Body of pancreas (tissue), 4 donors: ENCODE measurements around the gene FAM240B. TPM values are rescaled to one million over a fixed set of nuclear protein-coding genes. Genes with fewer than 3 reads are reported as not detected.

Experiments
- ATAC-seq: fragments of 150-250 bp; one replicate; pipeline ENCODE4 v1.9.1; 2016
- DNase-seq, 4 donors: peaks; one replicate each; pipeline ENCODE4 v3.0.0-alpha.2; 2019
- H3K27ac ChIP-seq, 4 donors: fragments of 200-600 bp; sonication (generic); 1 replicate in 3 of 4; 2 replicates in 1 of 4; pipeline versions ENCODE4 v1.5.1 to v1.6.1; 2016 to 2019; ENCODE audit warnings: mild to moderate bottlenecking in 1 of 4, mixed read lengths in 1 of 4, moderate library complexity in 1 of 4
- H3K27me3 ChIP-seq, 2 donors: fragments of 200-600 bp; sonication (generic); one replicate each; pipeline ENCODE4 v1.6.0; 2016; ENCODE audit warnings: mild to moderate bottlenecking in 1 of 2
- H3K36me3 ChIP-seq, 2 donors: fragments of 200-600 bp; sonication (generic); replicated peaks in 1 of 2; 2 replicates each; pipeline ENCODE4 v1.5.1; 2016; ENCODE audit warnings: low read depth in 2 of 2; ENCODE audit not compliant: insufficient read depth in 1 of 2
- H3K4me1 ChIP-seq: fragments of 200-600 bp; sonication (generic); one replicate; pipeline ENCODE4 v1.6.0; 2016
- H3K4me3 ChIP-seq, 2 donors: fragments of 200-600 bp; sonication (generic); 1 replicate in 1 of 2; 2 replicates in 1 of 2; pipeline ENCODE4 v1.5.1; 2016 to 2019
- H3K9me3 ChIP-seq, 3 donors: fragments of 200-600 bp; sonication (generic); 1 replicate in 2 of 3; 2 replicates in 1 of 3; pipeline ENCODE4 v1.5.1; 2016
- CTCF ChIP-seq, 7 experiments: fragments of 450-650 bp in 4 of 7; fragments of 200-600 bp in 3 of 7; sonication (generic) in 3 of 7; IDR thresholded peaks; one replicate each; pipeline ENCODE4 v1.5.1; 2016 to 2019; ENCODE audit warnings: antibody characterized with exemption in 7 of 7
- POLR2A ChIP-seq, 3 donors: fragments of 450-650 bp; IDR thresholded peaks; one replicate each; pipeline ENCODE4 v1.6.1; 2016; ENCODE audit warnings: antibody characterized with exemption in 3 of 3, mild to moderate bottlenecking in 2 of 3
- WGBS, 2 donors: methylation state at CpG; one replicate each; pipeline ENCODE4 v1.1.5; 2017; 5-methylcytosine and 5-hydroxymethylcytosine counted together
- intact Hi-C: fragments of 100-400 bp; cut with DNase I; formaldehyde crosslinking; loops from one replicate; pipeline ENCODE4 v1.15.1; 2023
- total RNA-seq, 2 donors: library from RNA; depleted of rRNA; stranded (reverse); fragments of >200 nt; gene quantifications; one replicate each; pipeline ENCODE4 v1.1.0, GENCODE V29; 2016

Gene FAM240B
- total RNA-seq, 2 donors from 2014 or later, result not detected

GRCh38 chr9:38724754-38725153 is 4.8 kb upstream of the FAM240B start:
- WGBS, 2 donors, result 67 to 76% methylated on average over 10 of the region's 10 CpGs
- Histone ChIP-seq H3K9me3 (no peaks in the 10 kb centered on the region), H3K4me1 (no peaks in the 10 kb centered on the region), H3K36me3 (no peaks in the 10 kb centered on the region), H3K27ac (no peak overlapping the region), H3K27me3 (no peaks in the 10 kb centered on the region), H3K4me3 (no peak overlapping the region)
- no peak for ATAC-seq
- TF ChIP-seq CTCF (IDR thresholded peaks at IDR 0.05) (no peak), POLR2A (IDR thresholded peaks at IDR 0.05) (no peak)
- intact Hi-C loops, result no loop called here
- DNase-seq, result no peak

DNA sequence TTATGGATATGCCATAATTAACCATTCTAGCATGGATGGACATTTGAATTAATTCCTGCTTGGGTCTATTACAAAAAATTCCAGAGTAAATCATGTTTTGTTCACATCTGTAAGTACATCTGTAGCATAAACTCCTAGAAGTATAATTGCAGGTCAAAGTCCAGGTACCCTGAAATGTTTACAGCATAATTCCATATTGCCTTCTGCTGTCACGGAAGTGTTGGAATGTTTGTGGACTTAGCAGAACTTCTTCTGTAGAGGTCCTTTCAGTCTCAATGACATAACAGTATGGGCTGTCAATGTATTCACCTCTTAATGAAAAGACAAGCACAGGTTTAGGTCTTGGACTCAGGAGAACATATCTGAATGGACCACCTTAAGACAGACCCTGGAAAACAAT is 1.8 kb downstream of the FAM240B start:
- 70 to 77% methylated on average over 1 of the region's 1 CpG for WGBS, 2 donors
- Histone ChIP-seq H3K27me3 (no peaks in the 10 kb centered on the region), H3K27ac (no peak overlapping the region), H3K4me1 (no peaks in the 10 kb centered on the region), H3K4me3 (no peak overlapping the region), H3K9me3 (no peaks in the 10 kb centered on the region), H3K36me3 (no peaks in the 10 kb centered on the region)
- TF ChIP-seq CTCF (IDR thresholded peaks at IDR 0.05), result no peak
- TF ChIP-seq POLR2A (IDR thresholded peaks at IDR 0.05), result no peak
- no peak for ATAC-seq
- intact Hi-C loops, result no loop called here
- DNase-seq, result no peak

DNA sequence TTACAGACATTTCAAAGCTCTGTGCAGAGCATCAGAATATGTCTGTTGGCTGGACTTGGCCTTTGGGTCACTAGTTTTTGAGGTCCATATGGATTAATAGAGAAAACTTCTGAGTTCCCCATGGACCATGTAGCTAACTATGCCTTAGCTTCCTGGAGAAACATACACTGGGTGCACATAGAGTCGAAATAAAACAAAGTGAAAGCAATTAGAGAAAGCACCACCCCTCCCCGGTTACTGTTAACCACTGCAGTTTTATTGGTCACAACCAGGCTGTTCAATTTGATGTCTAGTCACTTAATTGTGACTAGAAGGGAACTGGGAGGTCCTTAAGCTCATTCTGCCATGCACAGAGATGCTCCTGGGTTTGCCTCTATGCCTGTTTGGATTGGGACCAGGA is 4.2 kb downstream of the FAM240B start:
- WGBS, 2 donors, result 40 to 50% methylated on average over 2 of the region's 2 CpGs
- H3K9me3 ChIP-seq, result no peaks in the 10 kb centered on the region
- no peaks in the 10 kb centered on the region for H3K27me3 ChIP-seq
- no peak overlapping the region for H3K4me3 ChIP-seq
- no peak overlapping the region for H3K27ac ChIP-seq
- intact Hi-C loops, result no loop called here
- TF ChIP-seq CTCF (IDR thresholded peaks at IDR 0.05) (no peak), POLR2A (IDR thresholded peaks at IDR 0.05) (no peak)
- H3K4me1 ChIP-seq, result no peaks in the 10 kb centered on the region
- no peak for DNase-seq
- ATAC-seq, result no peak
- no peaks in the 10 kb centered on the region for H3K36me3 ChIP-seq

DNA sequence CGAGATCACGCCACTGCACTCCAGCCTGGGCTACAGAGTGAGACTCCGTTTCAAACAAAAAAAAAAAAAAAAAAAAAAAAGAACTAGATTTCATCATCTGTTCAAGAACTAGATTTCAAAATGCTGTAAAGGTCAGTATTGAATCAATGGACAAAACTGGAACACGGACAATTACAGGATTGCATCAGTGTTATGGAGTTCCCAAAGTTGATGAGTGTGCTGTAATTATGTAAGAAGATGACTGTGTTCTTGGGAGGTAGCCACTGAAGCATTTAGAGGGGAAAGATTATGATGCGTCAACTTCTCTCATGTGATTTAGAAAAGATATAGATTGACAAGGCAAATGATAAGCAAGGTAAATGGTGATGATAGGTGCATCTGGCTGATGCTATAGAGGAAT is 6.5 kb downstream of the FAM240B start:
- intact Hi-C loops, result no loop called here
- no peaks in the 10 kb centered on the region for H3K4me1 ChIP-seq
- no peaks in the 10 kb centered on the region for H3K36me3 ChIP-seq
- no peak overlapping the region for H3K27ac ChIP-seq
- H3K4me3 ChIP-seq, result no peak overlapping the region
- no peaks in the 10 kb centered on the region for H3K9me3 ChIP-seq
- 45 to 72% methylated on average over 3 to 5 of the region's 5 CpGs for WGBS, 2 donors
- DNase-seq (no peak), ATAC-seq (peak; percentile 48)
- TF ChIP-seq CTCF (IDR thresholded peaks at IDR 0.05), result no peak
- no peak for TF ChIP-seq POLR2A (IDR thresholded peaks at IDR 0.05)
- H3K27me3 ChIP-seq, result no peaks in the 10 kb centered on the region

DNA sequence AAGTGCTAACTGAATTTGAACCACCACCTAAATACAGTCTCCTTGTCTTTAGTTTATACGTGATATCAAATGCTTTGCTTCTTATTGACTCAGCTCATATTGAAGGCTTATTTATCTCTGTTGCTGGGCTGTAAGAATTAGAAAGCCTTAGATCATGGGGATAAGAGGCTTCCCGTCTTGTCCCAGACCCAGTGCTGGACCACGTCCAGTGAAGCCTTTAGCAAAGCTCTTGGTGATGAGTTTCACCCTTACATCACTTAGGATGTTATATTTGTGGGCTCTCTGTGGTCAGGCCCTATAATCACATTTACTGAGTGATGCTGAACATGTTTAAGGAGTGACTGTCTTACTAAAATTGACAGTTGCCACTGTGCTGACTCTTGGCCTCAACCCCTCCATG is 11.2 kb downstream of the FAM240B start:
- DNase-seq (no peak), ATAC-seq (no peak)
- Histone ChIP-seq H3K27me3 (no peaks in the 10 kb centered on the region), H3K9me3 (no peaks in the 10 kb centered on the region), H3K27ac (no peak overlapping the region), H3K36me3 (no peaks in the 10 kb centered on the region), H3K4me3 (no peak overlapping the region), H3K4me1 (no peaks in the 10 kb centered on the region)
- 39 to 44% methylated on average over 3 of the region's 3 CpGs for WGBS, 2 donors
- TF ChIP-seq CTCF (IDR thresholded peaks at IDR 0.05), result no peak
- TF ChIP-seq POLR2A (IDR thresholded peaks at IDR 0.05), result no peak
- intact Hi-C loops, result no loop called here
